ENCODE results near the gene ST3GAL4. TPM values are rescaled to one million over a fixed set of nuclear protein-coding genes. Genes with fewer than 3 reads are reported as not detected.

ST3GAL4 gene
- total and polyA plus RNA-seq, 2 of the 8 experiments (the other 6 are each of a cell fraction or from before 2014, with no cell fraction given): 15.6 to 20.0 TPM

DNA sequence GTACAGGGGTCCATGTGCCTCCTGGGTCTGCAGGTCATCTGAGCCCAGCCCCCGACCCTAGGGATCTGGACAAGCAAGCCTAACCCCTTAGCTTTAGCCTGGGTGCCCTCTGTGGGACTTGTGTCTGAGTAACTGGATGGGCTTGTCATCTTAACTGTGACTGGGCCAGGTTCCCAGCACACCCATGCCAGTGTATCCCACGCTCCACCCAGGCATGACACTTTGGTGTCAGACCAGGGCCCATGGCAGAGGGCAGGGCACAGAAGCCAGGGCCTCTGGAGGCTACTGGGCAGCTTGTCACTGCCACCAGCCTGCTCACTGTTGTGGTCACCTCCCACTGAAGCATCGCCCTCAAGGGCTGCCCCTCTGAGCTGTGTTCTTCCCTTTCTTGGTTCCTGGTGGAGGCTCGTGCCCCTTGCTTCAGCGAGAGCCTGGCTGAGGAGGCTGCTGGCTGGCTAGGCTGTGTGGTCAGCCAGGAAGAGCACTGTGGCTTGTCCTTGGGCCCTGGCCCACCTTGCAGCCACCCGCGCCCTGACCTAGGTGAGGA lies 80.8 kb downstream of the ST3GAL4 start:
- H3K9me3 ChIP-seq (ENCODE audit: insufficient read depth in 2 of 2, low read depth in 1 of 2, low read length in 1 of 2): no peaks in the 10 kb centered on the region
- peak overlapping the region; percentile 84; the same call in 1 of the 2 replicates for H2BK15ac ChIP-seq (ENCODE audit: low read length)
- no peak overlapping the region for H3K14ac ChIP-seq (ENCODE audit: insufficient read length)
- no peak overlapping the region for H3K4me2 ChIP-seq (ENCODE audit: insufficient read depth in 1 of 2, low read depth in 2 of 2, low read length in 2 of 2)
- no peak overlapping the region for H3K9ac ChIP-seq (replicated peaks in 1 of 4; ENCODE audit: extremely low read depth in 1 of 4, low read depth in 3 of 4, low read length in 3 of 4)
- no peak overlapping the region for H3K23ac ChIP-seq (ENCODE audit: insufficient read length)
- H3K36me3 ChIP-seq (ENCODE audit: control insufficient read depth in 2 of 4, insufficient read depth in 4 of 4, low read length in 3 of 4): no peaks in the 10 kb centered on the region
- WGBS, 2 experiments (ENCODE audit: extremely low coverage in 1 of 2, insufficient coverage in 1 of 2, insufficient read length in 1 of 2, insufficient replicate concordance in 2 of 2, low coverage in 1 of 2, low lambda C conversion rate in 2 of 2, missing lambda C conversion rate in 1 of 2): 93% methylated on average over 7 of the region's 7 CpGs; no CpG with 5 or more reads in 1 of the 2 experiments
- peak overlapping the region; percentile 68; the same call in 1 of the 2 replicates for H2BK12ac ChIP-seq (ENCODE audit: low read depth, low read length)
- H2BK20ac ChIP-seq (ENCODE audit: low read length): no peak overlapping the region
- CTCF ChIA-PET (ENCODE audit: partially characterized antibody): interaction anchor here (0.7 to 6.5 kb wide), 5 partner anchors 10 to 125 kb away, joined by 3 to 31 read pairs (median 3); no protein-coding TSS in a partner anchor
- H4K5ac ChIP-seq (ENCODE audit: insufficient read length, low read depth, low read length): no peak overlapping the region
- H3K27me3 ChIP-seq (replicated peaks in 1 of 4; ENCODE audit: control insufficient read depth in 3 of 4, extremely low read depth in 1 of 4, insufficient read depth in 3 of 4, low read length in 3 of 4): no peaks in the 10 kb centered on the region
- no peak overlapping the region for H2AK5ac ChIP-seq (ENCODE audit: low read depth, low read length)
- H3K18ac ChIP-seq (ENCODE audit: extremely low read depth, low read length): no peak overlapping the region
- POLR2A ChIA-PET (ENCODE audit: partially characterized antibody): interaction anchor here (1.1 to 1.2 kb wide), 2 partner anchors 13 to 156 kb away, joined by 3 read pairs; no protein-coding TSS in a partner anchor
- H3K56ac ChIP-seq (replicated peaks; ENCODE audit: insufficient read length, low read depth, low read length): no peak overlapping the region
- H3K27ac ChIP-seq (ENCODE audit: low read depth, low read length): no peak overlapping the region
- H2AFZ ChIP-seq (ENCODE audit: low read length): no peak overlapping the region
- DNase-seq (ENCODE audit: low read depth in 1 of 2, low spot score in 2 of 2) (no peak), FAIRE-seq (no peak)
- peaks cover 0 to 5% of the 10 kb centered on the region in 2 experiments for H4K20me1 ChIP-seq (replicated peaks in 1 of 2; ENCODE audit: control insufficient read depth in 1 of 2, insufficient read depth in 2 of 2, low read length in 2 of 2)
- H3K4me3 ChIP-seq (ENCODE audit: extremely low read depth in 1 of 4, insufficient read depth in 2 of 4, low read depth in 3 of 4, low read length in 4 of 4): no peak overlapping the region
- peak overlapping the region; percentile 31; the same call in 1 of the 2 replicates for H4K8ac ChIP-seq (ENCODE audit: extremely low read depth, insufficient read depth, low read length)
- peaks cover 3 to 18% (median 10%) of the 10 kb centered on the region in 4 experiments; a peak in 6 of 7 replicates for H3K4me1 ChIP-seq (replicated peaks in 1 of 4; ENCODE audit: control insufficient read depth in 3 of 4, insufficient read depth in 4 of 4, low read length in 3 of 4)
- H2BK120ac ChIP-seq (replicated peaks; ENCODE audit: low read depth, low read length): no peak overlapping the region
- H2BK5ac ChIP-seq (ENCODE audit: low read depth, low read length): no peak overlapping the region
- 0 out of 2 replicates have a peak, but pooled peaks cover 3% of the 10 kb centered on the region for H3K23me2 ChIP-seq (ENCODE audit: low read depth, low read length)
- H4K91ac ChIP-seq (replicated peaks; ENCODE audit: insufficient read length, low read length): no peak overlapping the region
- H3K4ac ChIP-seq (replicated peaks; ENCODE audit: insufficient read length, low read depth, low read length): no peak overlapping the region
- no peaks in the 10 kb centered on the region; a peak in 1 of 4 replicates for H3K79me2 ChIP-seq (ENCODE audit: control insufficient read depth in 1 of 2, insufficient read depth in 2 of 2, low read length in 2 of 2)
- peaks cover 2% of the 10 kb centered on the region; the same call in 1 of the 2 replicates for H3K79me1 ChIP-seq (ENCODE audit: low read depth, low read length)
- TF ChIP-seq TAF7 (optimal IDR thresholded peaks at IDR 0.05; ENCODE audit: borderline replicate concordance, low read depth, low read length) (no peak), POLR2A (IDR thresholded peaks at IDR 0.05; ENCODE audit: control extremely low read depth in 1 of 2, low read depth in 2 of 2, low read length in 2 of 2) (no peak), FOSL1 (IDR thresholded peaks at IDR 0.05; ENCODE audit: insufficient read depth, low read depth, low read length) (no peak), KDM5A (IDR thresholded peaks at IDR 0.05; ENCODE audit: low read length) (no peak), TCF12 (IDR thresholded peaks at IDR 0.05; ENCODE audit: low read depth, low read length) (no peak), ZNF274 (IDR thresholded peaks at IDR 0.05; ENCODE audit: borderline replicate concordance, extremely low read depth, low read length) (no peak), RXRA (IDR thresholded peaks at IDR 0.05; ENCODE audit: insufficient read depth, low read depth, low read length) (no peak), BRCA1 (IDR thresholded peaks at IDR 0.05; ENCODE audit: low read depth, low read length) (no peak), KDM4A (IDR thresholded peaks at IDR 0.05; ENCODE audit: low read depth, low read length, severe bottlenecking) (no peak), TAF1 (IDR thresholded peaks at IDR 0.05; ENCODE audit: low read depth, low read length) (no peak), CTBP2 (IDR thresholded peaks at IDR 0.05; ENCODE audit: borderline replicate concordance, insufficient read depth, insufficient read length, low read length) (no peak), SRF (IDR thresholded peaks at IDR 0.05; ENCODE audit: low read depth, low read length) (no peak), ASH2L (IDR thresholded peaks at IDR 0.05; ENCODE audit: low read length) (no peak)
- TF ChIP-seq, protein P1, sequence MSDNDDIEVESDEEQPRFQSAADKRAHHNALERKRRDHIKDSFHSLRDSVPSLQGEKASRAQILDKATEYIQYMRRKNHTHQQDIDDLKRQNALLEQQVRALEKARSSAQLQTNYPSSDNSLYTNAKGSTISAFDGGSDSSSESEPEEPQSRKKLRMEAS (IDR thresholded peaks at IDR 0.05): no peak
